Upper lobe of right lung (tissue), 1 donor: ENCODE measurements around the gene ADTRP. TPM values are rescaled to one million over a fixed set of nuclear protein-coding genes. Genes with fewer than 3 reads are reported as not detected.

Source experiments
- ATAC-seq: fragments of 200-7000 bp; cut with Tn5 transposase; one replicate; pipeline ENCODE4 v1.9.1; 2020; ENCODE audit warnings: mild to moderate bottlenecking, moderate library complexity
- DNase-seq: peaks from one replicate; pipeline ENCODE4 v3.0.0-alpha.2; 2020
- H3K27ac ChIP-seq: fragments of 200-600 bp; one replicate; pipeline ENCODE4 v1.8.0; 2022
- H3K27me3 ChIP-seq: fragments of 200-600 bp; one replicate; pipeline ENCODE4 v1.8.0; 2022; ENCODE audit warnings: mild to moderate bottlenecking
- H3K36me3 ChIP-seq: fragments of 200-600 bp; one replicate; pipeline ENCODE4 v1.8.0; 2022
- H3K4me1 ChIP-seq: fragments of 200-600 bp; one replicate; pipeline ENCODE4 v1.8.0; 2022
- H3K4me3 ChIP-seq: fragments of 200-600 bp; one replicate; pipeline ENCODE4 v1.8.0; 2022; ENCODE audit warnings: mild to moderate bottlenecking
- H3K9me3 ChIP-seq: fragments of 200-600 bp; one replicate; pipeline ENCODE4 v1.8.0; 2022
- intact Hi-C: fragments of 100-400 bp; cut with DNase I; formaldehyde crosslinking; loops from one replicate; pipeline ENCODE4 v1.11.0; 2022
- total RNA-seq: library from RNA; stranded (reverse); fragmentation: NEBNext Ultra II Directional; extraction: Animal tissue kit (Norgen Biotek cat#: 25700); gene quantifications from one replicate; pipeline ENCODE4 v1.2.1, GENCODE V29; 2021
- TF ChIP-seq, protein P1 (sequence below): fragments of 200-600 bp; IDR thresholded peaks from one replicate; pipeline ENCODE4 v1.8.0; 2022; ENCODE audit warnings: antibody characterized with exemption
- donor health status: DM: no; HTN: yes; CAD: no; lungs with severe emphysema.

Gene ADTRP
- total RNA-seq, 1 donor from 2014 or later, result 21.0 TPM

DNA sequence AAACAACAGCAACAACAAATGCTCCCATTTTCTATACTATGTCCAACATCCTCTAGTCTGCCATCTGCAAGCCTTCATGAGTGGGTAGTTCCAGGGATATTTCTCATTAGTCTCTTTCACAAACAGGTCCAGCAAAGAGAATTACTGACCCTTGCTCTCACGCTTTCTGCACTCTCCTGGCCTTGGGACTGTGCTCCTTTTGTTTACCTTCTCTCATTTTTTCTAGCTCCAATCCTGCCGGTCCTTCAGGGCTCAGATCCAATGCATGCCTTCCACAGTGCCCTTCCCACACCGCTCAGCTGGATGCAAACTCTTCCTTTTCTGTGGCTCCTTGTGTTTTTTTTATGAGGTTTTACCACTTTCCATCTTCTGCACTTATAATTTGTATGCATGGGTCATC lies 47.2 kb downstream of the ADTRP start:
- Histone ChIP-seq H3K27me3 (no peaks in the 10 kb centered on the region), H3K4me1 (peaks cover 10% of the 10 kb centered on the region), H3K4me3 (no peak overlapping the region), H3K27ac (peak overlapping the region; percentile 49), H3K9me3 (no peaks in the 10 kb centered on the region), H3K36me3 (no peaks in the 10 kb centered on the region)
- intact Hi-C loops, result no loop called here
- TF ChIP-seq, protein P1, sequence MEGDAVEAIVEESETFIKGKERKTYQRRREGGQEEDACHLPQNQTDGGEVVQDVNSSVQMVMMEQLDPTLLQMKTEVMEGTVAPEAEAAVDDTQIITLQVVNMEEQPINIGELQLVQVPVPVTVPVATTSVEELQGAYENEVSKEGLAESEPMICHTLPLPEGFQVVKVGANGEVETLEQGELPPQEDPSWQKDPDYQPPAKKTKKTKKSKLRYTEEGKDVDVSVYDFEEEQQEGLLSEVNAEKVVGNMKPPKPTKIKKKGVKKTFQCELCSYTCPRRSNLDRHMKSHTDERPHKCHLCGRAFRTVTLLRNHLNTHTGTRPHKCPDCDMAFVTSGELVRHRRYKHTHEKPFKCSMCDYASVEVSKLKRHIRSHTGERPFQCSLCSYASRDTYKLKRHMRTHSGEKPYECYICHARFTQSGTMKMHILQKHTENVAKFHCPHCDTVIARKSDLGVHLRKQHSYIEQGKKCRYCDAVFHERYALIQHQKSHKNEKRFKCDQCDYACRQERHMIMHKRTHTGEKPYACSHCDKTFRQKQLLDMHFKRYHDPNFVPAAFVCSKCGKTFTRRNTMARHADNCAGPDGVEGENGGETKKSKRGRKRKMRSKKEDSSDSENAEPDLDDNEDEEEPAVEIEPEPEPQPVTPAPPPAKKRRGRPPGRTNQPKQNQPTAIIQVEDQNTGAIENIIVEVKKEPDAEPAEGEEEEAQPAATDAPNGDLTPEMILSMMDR, result no peak
- ATAC-seq (peak; percentile 24), DNase-seq (no peak)

DNA sequence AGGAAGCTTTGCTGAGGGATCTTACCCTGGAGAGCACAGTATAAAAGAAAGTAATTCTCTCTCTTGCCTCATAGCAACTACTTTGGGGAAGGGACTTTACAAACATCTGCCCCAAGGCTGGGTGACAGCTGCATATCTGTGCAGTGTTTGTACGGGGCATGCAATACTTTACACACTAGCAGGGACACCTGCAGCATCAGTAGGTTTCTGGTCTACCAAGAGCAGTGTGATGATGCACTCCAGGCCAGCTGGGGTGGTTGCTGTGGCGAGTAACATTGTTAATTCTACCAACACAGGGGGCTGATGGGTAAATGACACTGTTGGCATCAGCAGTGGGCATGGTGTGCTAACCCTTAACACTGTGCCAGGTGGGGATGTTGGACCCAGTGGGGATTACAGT lies 48.0 kb downstream of the ADTRP start:
- DNase-seq (no peak), ATAC-seq (no peak)
- TF ChIP-seq, protein P1, result no peak
- Histone ChIP-seq H3K36me3 (no peaks in the 10 kb centered on the region), H3K9me3 (no peaks in the 10 kb centered on the region), H3K27ac (no peak overlapping the region), H3K4me3 (no peak overlapping the region), H3K27me3 (no peaks in the 10 kb centered on the region), H3K4me1 (peaks cover 10% of the 10 kb centered on the region)
- intact Hi-C loops, result no loop called here

DNA sequence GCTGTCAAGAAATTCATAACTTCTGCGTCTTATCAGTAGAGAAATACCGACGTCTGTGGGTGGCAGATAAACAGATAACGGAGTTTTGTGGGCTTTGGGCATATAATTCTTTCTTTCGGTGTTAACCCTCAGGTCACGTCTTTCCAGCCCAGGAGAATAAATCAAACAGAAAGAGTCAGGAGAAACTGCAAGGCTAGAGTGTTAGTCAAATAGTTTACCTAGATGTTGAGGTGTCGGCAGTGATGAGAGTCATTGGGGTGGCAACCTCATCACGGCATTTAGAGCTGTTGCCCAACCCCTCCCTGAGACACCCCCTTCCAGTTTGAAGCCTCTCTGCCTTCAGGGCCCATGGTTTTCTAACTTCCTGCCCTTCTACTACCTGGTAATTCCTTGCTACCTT lies 49.5 kb downstream of the ADTRP start:
- intact Hi-C loops, result no loop called here
- no peak for ATAC-seq

DNA sequence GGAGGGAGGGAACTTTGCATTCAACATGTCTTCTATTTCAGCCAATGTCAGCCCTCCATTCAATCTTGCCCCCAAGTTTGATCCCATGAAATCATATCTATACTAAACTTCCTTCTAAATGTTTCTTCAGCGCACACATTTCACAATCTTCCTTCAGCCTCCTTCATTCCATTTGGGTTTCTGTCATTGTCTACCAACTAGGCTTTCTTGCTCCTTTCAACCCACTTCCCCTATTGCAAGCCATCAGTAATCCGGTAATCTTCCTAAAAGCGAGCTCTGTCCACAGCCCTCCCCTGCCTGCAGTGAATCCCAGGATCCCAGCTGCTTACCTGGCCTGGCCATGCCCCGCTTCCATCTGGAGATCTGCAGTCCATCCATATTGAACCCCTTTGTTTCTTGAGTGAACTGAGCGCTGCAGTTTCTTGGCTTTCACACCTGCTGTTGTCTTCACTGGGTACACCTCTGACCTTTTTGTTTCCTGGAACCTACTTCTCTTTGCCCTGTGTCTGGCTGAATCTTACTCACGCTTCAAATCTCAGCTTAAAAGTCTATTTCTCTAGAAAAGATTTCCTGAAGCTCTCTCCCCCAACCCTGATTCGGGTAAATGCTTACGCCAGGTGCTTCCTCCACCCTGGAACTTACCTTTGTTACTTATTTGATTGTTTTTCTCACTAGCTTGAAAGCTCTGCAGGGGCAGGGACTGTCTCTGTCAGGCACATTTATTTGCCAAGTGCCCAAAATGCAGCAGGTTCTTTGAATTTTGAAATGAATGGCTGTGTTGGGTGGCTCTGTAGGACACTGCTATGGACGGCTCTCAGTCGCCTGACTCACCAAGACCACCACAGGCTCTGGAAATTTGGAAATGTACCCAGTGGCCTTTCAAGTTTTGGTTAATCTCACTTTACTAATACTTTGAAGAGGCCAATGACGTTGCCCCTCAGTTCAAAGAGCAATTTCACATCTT lies 50.3 kb downstream of the ADTRP start:
- no peak overlapping the region for H3K4me3 ChIP-seq
- no peaks in the 10 kb centered on the region for H3K9me3 ChIP-seq
- H3K27ac ChIP-seq, result no peak overlapping the region
- H3K4me1 ChIP-seq, result peaks cover 10% of the 10 kb centered on the region
- DNase-seq, result no peak
- peak; percentile 44 for ATAC-seq
- intact Hi-C loops, result no loop called here
- TF ChIP-seq, protein P1, result no peak
- H3K36me3 ChIP-seq, result no peaks in the 10 kb centered on the region
- no peaks in the 10 kb centered on the region for H3K27me3 ChIP-seq

More for the DNA sequence above, 49.5 kb downstream of the ADTRP start:
- H3K9me3 ChIP-seq, result no peaks in the 10 kb centered on the region
- H3K27ac ChIP-seq, result no peak overlapping the region
- no peak overlapping the region for H3K4me3 ChIP-seq
- no peaks in the 10 kb centered on the region for H3K36me3 ChIP-seq
- DNase-seq, result no peak
- peaks cover 10% of the 10 kb centered on the region for H3K4me1 ChIP-seq
- H3K27me3 ChIP-seq, result no peaks in the 10 kb centered on the region
- TF ChIP-seq, protein P1, result no peak

DNA sequence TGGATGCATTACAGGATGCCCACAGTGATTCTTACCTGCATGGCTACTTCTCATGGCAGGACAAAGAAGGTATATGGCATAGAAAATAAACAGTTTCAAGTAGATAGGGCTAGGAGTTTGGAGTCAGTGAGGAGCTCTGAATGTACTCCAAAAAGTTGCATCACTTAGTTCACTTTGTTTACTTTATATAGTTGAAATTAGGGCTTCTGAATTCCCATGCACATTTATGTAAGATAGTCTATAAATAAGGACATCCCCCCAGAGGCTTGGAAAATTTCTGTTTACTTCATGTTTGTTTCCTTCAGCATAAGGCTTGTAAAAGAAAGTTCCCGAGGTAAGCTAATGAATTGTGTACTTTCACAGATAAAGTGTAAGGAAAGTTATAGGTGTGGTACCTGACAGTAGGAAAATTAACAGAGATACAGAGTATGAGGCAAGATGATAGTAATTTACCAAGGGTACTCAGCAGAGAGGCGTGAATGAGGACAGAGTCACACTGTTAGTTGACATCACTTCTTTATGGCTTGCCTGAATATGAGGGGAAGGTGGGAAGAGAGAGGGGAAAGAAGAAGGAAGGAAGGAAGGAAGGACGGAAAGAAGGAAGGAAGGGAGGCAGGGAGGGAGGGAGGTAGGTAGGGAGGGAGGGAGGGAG lies 51.1 kb downstream of the ADTRP start:
- no peak for DNase-seq
- peaks cover 10% of the 10 kb centered on the region for H3K4me1 ChIP-seq
- H3K27ac ChIP-seq, result no peak overlapping the region
- intact Hi-C loops, result no loop called here
- ATAC-seq, result no peak
- TF ChIP-seq, protein P1, result no peak
- H3K9me3 ChIP-seq, result no peaks in the 10 kb centered on the region
- no peaks in the 10 kb centered on the region for H3K36me3 ChIP-seq
- no peaks in the 10 kb centered on the region for H3K27me3 ChIP-seq
- H3K4me3 ChIP-seq, result no peak overlapping the region
